Esophagus muscularis mucosa (tissue), 4 donors: Measurements from ENCODE around the gene TTN. TPM values are rescaled to one million over a fixed set of nuclear protein-coding genes. Genes with fewer than 3 reads are reported as not detected.

Experiments
- DNase-seq: peaks from one replicate; pipeline ENCODE4 v3.0.0-alpha.2; 2017; ENCODE audit errors: extremely low spot score
- H3K27ac ChIP-seq, 4 donors: fragments of 200-600 bp; sonication (generic); replicated peaks in 1 of 4; 1 replicate in 3 of 4; 2 replicates in 1 of 4; pipeline ENCODE4 v1.5.1; 2016 to 2019; ENCODE audit warnings: mild to moderate bottlenecking in 1 of 4
- H3K27me3 ChIP-seq, 4 donors: fragments of 200-600 bp; sonication (generic); one replicate each; pipeline versions ENCODE4 v1.5.1 to v1.6.0; 2016 to 2019
- H3K36me3 ChIP-seq, 4 donors: fragments of 200-600 bp; sonication (generic); one replicate each; pipeline ENCODE4 v1.5.1; 2016 to 2019
- H3K4me1 ChIP-seq, 4 donors: fragments of 200-600 bp; sonication (generic); one replicate each; pipeline ENCODE4 v1.5.1; 2016 to 2019
- H3K4me3 ChIP-seq, 4 donors: fragments of 200-600 bp; sonication (generic); 1 replicate in 2 of 4; 2 replicates in 2 of 4; pipeline ENCODE4 v1.5.1; 2016 to 2019; ENCODE audit warnings: mild to moderate bottlenecking in 4 of 4, moderate library complexity in 1 of 4
- H3K9me3 ChIP-seq, 4 donors: fragments of 200-600 bp; sonication (generic); 1 replicate in 3 of 4; 2 replicates in 1 of 4; pipeline ENCODE4 v1.5.1; 2016 to 2019
- CTCF ChIP-seq, 3 experiments: fragments of 200-600 bp in 2 of 3; fragments of 450-650 bp in 1 of 3; sonication (generic) in 2 of 3; IDR thresholded peaks; one replicate each; pipeline ENCODE4 v1.5.1; 2017 to 2019; ENCODE audit warnings: antibody characterized with exemption in 3 of 3, mild to moderate bottlenecking in 2 of 3, moderate library complexity in 1 of 3
- EP300 ChIP-seq: sonication (generic); formaldehyde crosslinking; IDR thresholded peaks from one replicate; pipeline ENCODE4 v1.6.1; 2017; ENCODE audit warnings: antibody characterized with exemption
- POLR2A ChIP-seq: fragments of 450-650 bp; IDR thresholded peaks from one replicate; pipeline ENCODE4 v1.6.1; 2017; ENCODE audit warnings: antibody characterized with exemption, moderate library complexity, mild to moderate bottlenecking, low read depth
- POLR2AphosphoS5 ChIP-seq, 2 donors: sonication (generic); formaldehyde crosslinking; IDR thresholded peaks; one replicate each; pipeline ENCODE4 v1.6.1; 2017; ENCODE audit warnings: antibody characterized with exemption in 2 of 2
- WGBS: methylation state at CpG from one replicate; pipeline ENCODE4 v1.1.5; 2018; 5-methylcytosine and 5-hydroxymethylcytosine counted together
- intact Hi-C: fragments of 100-400 bp; cut with DNase I; formaldehyde crosslinking; loops from one replicate; pipeline ENCODE4 v1.15.1; 2023
- total RNA-seq, 4 donors: library from RNA; depleted of rRNA; stranded (reverse); fragments of >200 nt; gene quantifications; one replicate each; pipeline versions ENCODE4 v1.1.0 to v1.2.1, GENCODE V29; 2016

The TTN gene
- total RNA-seq, 4 donors from 2014 or later: 2.8 to 10.0 (median 8.3) TPM

- DNase-seq: no peak
- H3K4me1 ChIP-seq: no peaks in the 10 kb centered on the region
- H3K27ac ChIP-seq: no peak overlapping the region
- 78% methylated on average over 4 of the region's 4 CpGs for WGBS
- H3K36me3 ChIP-seq: peaks cover 27 to 99% (median 76%) of the 10 kb centered on the region in 4 donors
- intact Hi-C loops: no loop called here
- no peaks in the 10 kb centered on the region for H3K27me3 ChIP-seq
- no peak overlapping the region for H3K4me3 ChIP-seq
- H3K9me3 ChIP-seq: no peaks in the 10 kb centered on the region
- TF ChIP-seq CTCF (IDR thresholded peaks at IDR 0.05) (no peak), POLR2AphosphoS5 (IDR thresholded peaks at IDR 0.05) (no peak), EP300 (no peak), POLR2A (no peak)
These were observed 311.2 kb downstream of the TTN start for GRCh38 chr2:178496049-178496448.

- peaks cover 13 to 84% (median 63%) of the 10 kb centered on the region in 4 donors for H3K36me3 ChIP-seq
- 78% methylated on average over 6 of the region's 6 CpGs for WGBS
These were observed 315.6 kb downstream of the TTN start for GRCh38 chr2:178491612-178492011.

GRCh38 chr2:178485356-178485755 lies 321.9 kb downstream of the TTN start:
- 72% methylated on average over 3 of the region's 3 CpGs for WGBS
- intact Hi-C loops: no loop called here
- Histone ChIP-seq H3K4me1 (peaks cover 39 to 46% (median 45%) of the 10 kb centered on the region in 4 donors), H3K27me3 (no peaks in the 10 kb centered on the region), H3K27ac (no peak overlapping the region), H3K36me3 (peaks cover 0 to 36% (median 16%) of the 10 kb centered on the region in 4 donors), H3K9me3 (no peaks in the 10 kb centered on the region), H3K4me3 (no peak overlapping the region)
- no peak for DNase-seq
- TF ChIP-seq POLR2A (no peak), EP300 (no peak), CTCF (IDR thresholded peaks at IDR 0.05) (no peak), POLR2AphosphoS5 (IDR thresholded peaks at IDR 0.05) (no peak)

More at GRCh38 chr2:178491612-178492011, 315.6 kb downstream of the TTN start:
- Histone ChIP-seq H3K9me3 (no peaks in the 10 kb centered on the region), H3K4me3 (no peak overlapping the region), H3K4me1 (no peaks in the 10 kb centered on the region), H3K27ac (no peak overlapping the region), H3K27me3 (no peaks in the 10 kb centered on the region)
- intact Hi-C loops: no loop called here
- TF ChIP-seq POLR2A (no peak), EP300 (no peak), POLR2AphosphoS5 (IDR thresholded peaks at IDR 0.05) (no peak), CTCF (IDR thresholded peaks at IDR 0.05) (no peak)
- no peak for DNase-seq

GRCh38 chr2:178484245-178485041 lies 322.8 kb downstream of the TTN start:
- H3K4me3 ChIP-seq: peak overlapping the region in 1 of 4 donors; percentile 22
- 48% methylated on average over 6 of the region's 6 CpGs for WGBS
- no peak for DNase-seq
- H3K27me3 ChIP-seq: no peaks in the 10 kb centered on the region
- peaks cover 0 to 27% (median 10%) of the 10 kb centered on the region in 4 donors for H3K36me3 ChIP-seq
- H3K9me3 ChIP-seq: no peaks in the 10 kb centered on the region
- TF ChIP-seq EP300 (no peak), POLR2AphosphoS5 (IDR thresholded peaks at IDR 0.05) (no peak), CTCF (IDR thresholded peaks at IDR 0.05) (no peak), POLR2A (no peak)
- intact Hi-C loops: no loop called here
- H3K4me1 ChIP-seq: peaks cover 45 to 52% (median 51%) of the 10 kb centered on the region in 4 donors
- H3K27ac ChIP-seq: peak overlapping the region in 1 of 4 donors; percentile 2
